Loucy (cell line): ENCODE data around the gene SLC2A4.

ENCODE experiments used
- H2AFZ ChIP-seq: fragments of 200-600 bp; sonication (generic); 2 replicates; pipeline ENCODE4 v1.6.0; 2016; ENCODE audit warnings: antibody characterized with exemption, mild to moderate bottlenecking, low read length, moderate library complexity
- H3F3A ChIP-seq: fragments of 200-600 bp; 2 replicates; pipeline ENCODE4 v1.6.0; 2016; ENCODE audit warnings: antibody characterized with exemption, low read depth, mild to moderate bottlenecking
- H3K27me3 ChIP-seq: fragments of 200-600 bp; sonication (generic); 2 replicates; pipeline ENCODE4 v1.6.1; 2014; ENCODE audit warnings: low read length, mild to moderate bottlenecking; ENCODE audit not compliant: insufficient read depth, poor library complexity, severe bottlenecking
- H3K36me3 ChIP-seq: fragments of 200-600 bp; sonication (generic); 2 replicates; pipeline ENCODE4 v1.6.1; 2016; ENCODE audit warnings: low read length; ENCODE audit not compliant: insufficient read depth
- H3K4me1 ChIP-seq: fragments of 200-600 bp; sonication (generic); 2 replicates; pipeline ENCODE4 v1.5.1; 2014; ENCODE audit warnings: low read length, mild to moderate bottlenecking; ENCODE audit not compliant: insufficient read depth, poor library complexity, severe bottlenecking
- H3K4me2 ChIP-seq: fragments of 200-600 bp; sonication (generic); 2 replicates; pipeline ENCODE4 v1.6.0; 2014; ENCODE audit warnings: antibody characterized with exemption, low read length, low read depth, mild to moderate bottlenecking; ENCODE audit not compliant: poor library complexity, severe bottlenecking
- H3K4me3 ChIP-seq: fragments of 200-600 bp; sonication (generic); 2 replicates; pipeline ENCODE4 v1.5.1; 2014; ENCODE audit warnings: low read length, mild to moderate bottlenecking, mixed read lengths; ENCODE audit not compliant: poor library complexity, severe bottlenecking
- H3K79me2 ChIP-seq: fragments of 200-600 bp; sonication (generic); 2 replicates; pipeline ENCODE4 v1.6.1; 2014; ENCODE audit warnings: low read length; ENCODE audit not compliant: insufficient read depth
- H3K9ac ChIP-seq: fragments of 200-600 bp; sonication (generic); 2 replicates; pipeline ENCODE4 v1.6.0; 2014; ENCODE audit warnings: mild to moderate bottlenecking, low read depth, low read length, moderate library complexity; ENCODE audit not compliant: poor library complexity, severe bottlenecking
- H3K9me2 ChIP-seq: fragments of 200-600 bp; sonication (generic); replicated peaks from 2 replicates; pipeline ENCODE4 v1.6.1; 2016; ENCODE audit warnings: low read depth, low read length, mixed read lengths
- H3K9me3 ChIP-seq: fragments of 200-600 bp; sonication (generic); 2 replicates; pipeline ENCODE4 v1.6.1; 2014; ENCODE audit warnings: mild to moderate bottlenecking, antibody characterized with exemption, low read length, low read depth; ENCODE audit not compliant: insufficient read depth
- H4K20me1 ChIP-seq: fragments of 200-600 bp; sonication (generic); 2 replicates; pipeline ENCODE4 v1.6.0; 2014; ENCODE audit warnings: antibody characterized with exemption, low read length, mild to moderate bottlenecking; ENCODE audit not compliant: insufficient read depth, poor library complexity, severe bottlenecking
- CTCF ChIP-seq: fragments of 200-600 bp; sonication (generic); conservative IDR thresholded peaks from 2 replicates; pipeline ENCODE4 v1.5.1; 2014; ENCODE audit warnings: mild to moderate bottlenecking, antibody characterized with exemption, low read length
- EZH2phosphoT487 ChIP-seq: fragments of 200-600 bp; IDR thresholded peaks from 2 replicates; pipeline ENCODE4 v1.6.1; 2018; ENCODE audit warnings: antibody characterized with exemption, mild to moderate bottlenecking, moderate library complexity, borderline replicate concordance

The SLC2A4 gene

GRCh38 chr17:7281074-7281952 lies at the start of gene SLC2A4:
TSS of gene SLC2A4 (plus strand) at chr17:7281718. CDS start at chr17:7281935, 217 bp downstream.
- Histone ChIP-seq H3K27me3 (no peaks in the 10 kb centered on the region), H3K4me2 (peak within 1 kb of the TSS; percentile 90), H3K36me3 (no peaks in the 10 kb centered on the region), H3K9ac (peak within 1 kb of the TSS; percentile 18), H4K20me1 (no peaks in the 10 kb centered on the region), H3K4me1 (peaks cover 13% of the 10 kb centered on the region), H3K79me2 (no peaks in the 10 kb centered on the region), H3F3A (0 out of 2 replicates have a peak, but pooled peaks cover 3% of the 10 kb centered on the region), H3K9me2 (no peaks in the 10 kb centered on the region), H3K4me3 (peak within 1 kb of the TSS; percentile 69), H2AFZ (peak within 1 kb of the TSS; percentile 83), H3K9me3 (no peaks in the 10 kb centered on the region)
- TF ChIP-seq EZH2phosphoT487 (no peak), CTCF (no peak)

GRCh38 chr17:7232114-7232513 lies 49.4 kb upstream of the SLC2A4 start:
- H3K36me3 ChIP-seq: peaks cover 48% of the 10 kb centered on the region; the same call in 1 of the 2 replicates

GRCh38 chr17:7233701-7234082 lies 47.8 kb upstream of the SLC2A4 start:
- Histone ChIP-seq H3K36me3 (peaks cover 34% of the 10 kb centered on the region; the same call in 1 of the 2 replicates), H3K4me1 (peaks cover 31% of the 10 kb centered on the region), H3K4me2 (peak overlapping the region; percentile 98), H3F3A (peaks cover 9% of the 10 kb centered on the region), H3K79me2 (peaks cover 82% of the 10 kb centered on the region), H3K9me3 (no peaks in the 10 kb centered on the region), H3K27me3 (peaks cover under 1% of the 10 kb centered on the region), H4K20me1 (peaks cover 44% of the 10 kb centered on the region), H2AFZ (peak overlapping the region; percentile 73), H3K9ac (peak overlapping the region; percentile 99), H3K4me3 (peak overlapping the region; percentile 100), H3K9me2 (no peaks in the 10 kb centered on the region)
- TF ChIP-seq CTCF: no peak
- no peak for TF ChIP-seq EZH2phosphoT487

More at GRCh38 chr17:7232114-7232513, 49.4 kb upstream of the SLC2A4 start:
- H3F3A ChIP-seq: peaks cover 9% of the 10 kb centered on the region
- H3K27me3 ChIP-seq: no peaks in the 10 kb centered on the region
- H3K4me3 ChIP-seq: peak overlapping the region; percentile 100
- no peak overlapping the region for H2AFZ ChIP-seq
- peak overlapping the region; percentile 98 for H3K4me2 ChIP-seq
- H3K9me2 ChIP-seq: no peaks in the 10 kb centered on the region
- peaks cover 78% of the 10 kb centered on the region for H3K79me2 ChIP-seq
- no peak for TF ChIP-seq EZH2phosphoT487
- TF ChIP-seq CTCF: no peak
- H3K9me3 ChIP-seq: no peaks in the 10 kb centered on the region
- peak overlapping the region; percentile 99 for H3K9ac ChIP-seq
- peaks cover 27% of the 10 kb centered on the region for H3K4me1 ChIP-seq
- peaks cover 40% of the 10 kb centered on the region for H4K20me1 ChIP-seq
